Posterior vena cava (tissue), 2 donors: ENCODE measurements around the gene IL16. TPM values are rescaled to one million over a fixed set of nuclear protein-coding genes. Genes with fewer than 3 reads are reported as not detected.

ENCODE experiments used
- DNase-seq: peaks from one replicate; pipeline ENCODE4 v3.0.0-alpha.2; 2020; ENCODE audit warnings: low spot score
- intact Hi-C, 2 donors: fragments of 100-400 bp; cut with DNase I; formaldehyde crosslinking; loops; one replicate each; pipeline versions ENCODE4 v1.14.1 to v1.14.2; 2022 to 2023
- total RNA-seq, 2 donors: library from RNA; stranded (reverse); fragmentation: NEBNext Ultra II Directional; extraction: Animal tissue kit (Norgen Biotek cat#: 25700); gene quantifications; one replicate each; pipeline ENCODE4 v1.2.1, GENCODE V29; 2021
- donor health status: DM: yes; HTN: yes; CAD: no.
- donor health status: DM: yes; HTN: yes; CAD: no.

IL16 gene
- total RNA-seq, 2 donors from 2014 or later: 12.1 to 21.8 TPM

- DNase-seq: peak; percentile 93
- intact Hi-C loops: loop anchor here (5.0 to 10.0 kb wide), 3 partner anchors 111 to 161 kb away; no protein-coding TSS in a partner anchor
Observed at GRCh38 chr15:81265944-81266775, 69.5 kb downstream of the IL16 start.

GRCh38 chr15:81268340-81268739 lies 71.7 kb downstream of the IL16 start:
- no peak for DNase-seq
- intact Hi-C loops: loop anchor here (5.0 to 10.0 kb wide), 3 partner anchors 114 to 164 kb away; no protein-coding TSS in a partner anchor

- no peak for DNase-seq
- intact Hi-C loops: loop anchor here (5.0 to 10.0 kb wide), 3 partner anchors 114 to 164 kb away; no protein-coding TSS in a partner anchor
Observed at GRCh38 chr15:81268881-81269601, 72.4 kb downstream of the IL16 start.

- DNase-seq: no peak
- intact Hi-C loops: loop anchor here in 1 of 2 donors (5.0 kb wide), 1 partner anchor 132 kb away; no protein-coding TSS in a partner anchor
Observed at GRCh38 chr15:81270188-81270587, 73.5 kb downstream of the IL16 start.

GRCh38 chr15:81270781-81271491 lies 74.3 kb downstream of the IL16 start:
- intact Hi-C loops: loop anchor here in 1 of 2 donors (5.0 kb wide), 1 partner anchor 131 kb away; no protein-coding TSS in a partner anchor
- DNase-seq: no peak

GRCh38 chr15:81271761-81272644 lies 75.3 kb downstream of the IL16 start:
- intact Hi-C loops: loop anchor here in 1 of 2 donors (5.0 kb wide), 1 partner anchor 130 kb away; no protein-coding TSS in a partner anchor

GRCh38 chr15:81273200-81273599 lies 76.5 kb downstream of the IL16 start:
- intact Hi-C loops: loop anchor here in 1 of 2 donors (5.0 kb wide), 1 partner anchor 129 kb away; no protein-coding TSS in a partner anchor
- DNase-seq: no peak

More at GRCh38 chr15:81271761-81272644, 75.3 kb downstream of the IL16 start:
- DNase-seq: no peak

GRCh38 chr15:81273855-81274254 lies 77.2 kb downstream of the IL16 start:
- DNase-seq: no peak
- intact Hi-C loops: loop anchor here in 1 of 2 donors (5.0 kb wide), 1 partner anchor 128 kb away; no protein-coding TSS in a partner anchor

GRCh38 chr15:81274255-81274654 lies 77.6 kb downstream of the IL16 start:
- intact Hi-C loops: loop anchor here in 1 of 2 donors (5.0 kb wide), 1 partner anchor 128 kb away; no protein-coding TSS in a partner anchor
- DNase-seq: no peak

- intact Hi-C loops: loop anchor here (5.0 kb wide), 2 partner anchors 62 to 127 kb away; no protein-coding TSS in a partner anchor
- peak; percentile 90 for DNase-seq
Observed at GRCh38 chr15:81274931-81275707, 78.4 kb downstream of the IL16 start.

- intact Hi-C loops: loop anchor here in 1 of 2 donors (2.0 to 5.0 kb wide), 2 partner anchors 61 to 125 kb away; no protein-coding TSS in a partner anchor
Observed at GRCh38 chr15:81275711-81276392, 79.2 kb downstream of the IL16 start.

GRCh38 chr15:81276967-81277366 lies 80.3 kb downstream of the IL16 start:
- no peak for DNase-seq
- intact Hi-C loops: loop anchor here in 1 of 2 donors (2.0 to 5.0 kb wide), 2 partner anchors 60 to 124 kb away; no protein-coding TSS in a partner anchor

More at GRCh38 chr15:81275711-81276392, 79.2 kb downstream of the IL16 start:
- no peak for DNase-seq

GRCh38 chr15:81277851-81278250 lies 81.2 kb downstream of the IL16 start:
- intact Hi-C loops: loop anchor here in 1 of 2 donors (2.0 to 5.0 kb wide), 2 partner anchors 59 to 123 kb away; no protein-coding TSS in a partner anchor
- DNase-seq: no peak

- intact Hi-C loops: loop anchor here in 1 of 2 donors (5.0 kb wide), 1 partner anchor 59 kb away; no protein-coding TSS in a partner anchor
- no peak for DNase-seq
Observed at GRCh38 chr15:81278306-81279029, 81.8 kb downstream of the IL16 start.

- intact Hi-C loops: loop anchor here in 1 of 2 donors (5.0 kb wide), 1 partner anchor 57 kb away; no protein-coding TSS in a partner anchor
- DNase-seq: no peak
Observed at GRCh38 chr15:81279621-81280485, 83.2 kb downstream of the IL16 start.
